Ovary (tissue), 3 donors: ENCODE results near the gene USP49.

Source experiments
- EP300 ChIP-seq: sonication (generic); formaldehyde crosslinking; IDR thresholded peaks from one replicate; pipeline ENCODE4 v1.6.1; 2017; ENCODE audit warnings: antibody characterized with exemption
- POLR2A ChIP-seq: fragments of 450-650 bp; IDR thresholded peaks from one replicate; pipeline ENCODE4 v1.6.1; 2017; ENCODE audit warnings: antibody characterized with exemption, mild to moderate bottlenecking, moderate library complexity
- TF ChIP-seq, protein P1 (sequence below), 3 donors: fragments of 450-650 bp in 2 of 3; fragments of 200-600 bp in 1 of 3; IDR thresholded peaks; one replicate each; pipeline versions ENCODE4 v1.5.1 to v1.8.0; 2016 to 2022; ENCODE audit warnings: antibody characterized with exemption in 3 of 3, mild to moderate bottlenecking in 1 of 3
- donor health status: DM: no; HTN: no; CAD: no.

DNA sequence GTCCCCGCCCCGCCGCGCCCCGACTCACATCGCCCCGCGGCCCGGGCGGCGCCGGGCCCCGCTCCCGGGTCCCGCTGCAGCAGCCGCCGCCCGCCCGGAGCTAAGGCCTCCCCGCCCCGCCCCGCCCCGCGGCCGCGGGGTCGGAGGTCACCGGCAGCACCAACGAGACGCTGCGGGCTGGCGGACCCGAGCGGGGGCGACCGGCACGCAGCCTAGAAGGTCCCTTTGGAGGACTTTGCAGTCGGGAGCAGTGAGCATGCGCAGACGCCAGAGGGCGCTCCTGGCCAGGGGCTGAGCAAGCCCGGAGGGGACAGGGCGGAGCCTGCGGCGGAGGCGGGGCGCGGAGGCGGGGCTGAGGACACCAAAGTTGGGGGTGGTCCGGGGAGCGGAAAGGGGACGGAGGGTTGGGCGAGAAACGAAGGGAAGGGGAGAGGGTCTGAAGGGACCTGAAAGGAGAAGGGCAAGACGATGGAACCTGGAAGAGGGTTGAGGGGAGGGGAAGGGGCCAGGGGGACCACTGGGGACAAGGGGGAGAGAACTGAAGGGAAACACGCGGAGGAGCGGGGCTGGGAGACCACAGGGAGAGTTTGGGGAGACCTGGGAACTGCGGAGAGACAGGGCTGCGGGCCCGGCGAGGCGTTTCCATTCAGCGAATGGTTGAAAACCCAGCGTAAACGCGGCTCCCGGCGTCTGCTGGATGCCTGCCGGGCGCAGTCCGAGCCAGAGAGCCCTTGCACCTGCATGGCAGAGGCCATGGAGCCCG, 115.2 kb downstream of the USP49 start, which contains the start of gene FRS3:
- TF ChIP-seq, protein P1, sequence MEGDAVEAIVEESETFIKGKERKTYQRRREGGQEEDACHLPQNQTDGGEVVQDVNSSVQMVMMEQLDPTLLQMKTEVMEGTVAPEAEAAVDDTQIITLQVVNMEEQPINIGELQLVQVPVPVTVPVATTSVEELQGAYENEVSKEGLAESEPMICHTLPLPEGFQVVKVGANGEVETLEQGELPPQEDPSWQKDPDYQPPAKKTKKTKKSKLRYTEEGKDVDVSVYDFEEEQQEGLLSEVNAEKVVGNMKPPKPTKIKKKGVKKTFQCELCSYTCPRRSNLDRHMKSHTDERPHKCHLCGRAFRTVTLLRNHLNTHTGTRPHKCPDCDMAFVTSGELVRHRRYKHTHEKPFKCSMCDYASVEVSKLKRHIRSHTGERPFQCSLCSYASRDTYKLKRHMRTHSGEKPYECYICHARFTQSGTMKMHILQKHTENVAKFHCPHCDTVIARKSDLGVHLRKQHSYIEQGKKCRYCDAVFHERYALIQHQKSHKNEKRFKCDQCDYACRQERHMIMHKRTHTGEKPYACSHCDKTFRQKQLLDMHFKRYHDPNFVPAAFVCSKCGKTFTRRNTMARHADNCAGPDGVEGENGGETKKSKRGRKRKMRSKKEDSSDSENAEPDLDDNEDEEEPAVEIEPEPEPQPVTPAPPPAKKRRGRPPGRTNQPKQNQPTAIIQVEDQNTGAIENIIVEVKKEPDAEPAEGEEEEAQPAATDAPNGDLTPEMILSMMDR (IDR thresholded peaks at IDR 0.05): peak; percentile 93 to 97 (median 94)
- TF ChIP-seq POLR2A (peak; percentile 39), EP300 (no peak)
